DOHH2 (cell line): Measurements from ENCODE around the gene PDE3B.

Source experiments
- EZH2phosphoT487 ChIP-seq: fragments of 200-600 bp; sonication (generic); IDR thresholded peaks from 2 replicates; pipeline ENCODE4 v1.6.1; 2017; ENCODE audit warnings: borderline replicate concordance, mild to moderate bottlenecking, antibody characterized with exemption, low read length, moderate library complexity, mixed read lengths
- TF ChIP-seq, protein P1 (sequence below): fragments of 200-600 bp; sonication (generic); IDR thresholded peaks from one replicate; pipeline ENCODE4 v1.5.1; 2014; ENCODE audit warnings: antibody characterized with exemption, mild to moderate bottlenecking, low read depth, low read length; ENCODE audit not compliant: poor library complexity, severe bottlenecking

DNA sequence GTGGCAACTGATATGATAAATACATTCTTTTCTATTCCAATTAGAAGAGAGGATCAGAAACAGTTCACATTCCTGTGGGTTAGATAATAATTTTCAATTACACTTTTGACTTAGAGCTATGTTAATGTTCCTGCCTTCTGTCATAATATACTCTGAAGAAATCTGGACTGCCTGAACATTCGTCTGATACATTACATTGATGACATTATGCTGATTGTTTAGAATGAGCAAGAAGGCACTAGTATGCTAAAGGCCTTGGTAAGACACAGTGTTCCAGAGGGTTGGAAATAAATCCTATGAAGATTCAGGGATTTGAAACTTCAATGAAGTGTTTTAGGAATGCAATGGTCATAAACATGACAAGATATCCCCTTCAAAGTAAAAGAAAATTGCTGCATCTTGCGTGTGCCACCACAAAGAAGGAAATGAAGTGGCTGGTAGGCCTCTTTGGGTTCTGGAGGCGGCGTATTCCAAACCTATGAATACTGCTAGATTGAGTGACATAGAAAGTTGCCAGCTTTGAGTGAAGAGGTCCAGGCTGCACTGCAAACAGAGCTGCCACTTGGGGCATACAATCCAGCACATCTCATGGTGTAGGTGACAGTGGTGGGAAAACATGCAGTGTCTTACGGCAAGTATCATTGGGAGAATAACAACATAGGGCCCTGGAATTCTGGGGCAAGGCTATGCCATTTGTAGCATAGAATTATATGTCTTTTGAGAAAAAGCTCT lies 21.2 kb upstream of the PDE3B start:
- TF ChIP-seq, protein P1, sequence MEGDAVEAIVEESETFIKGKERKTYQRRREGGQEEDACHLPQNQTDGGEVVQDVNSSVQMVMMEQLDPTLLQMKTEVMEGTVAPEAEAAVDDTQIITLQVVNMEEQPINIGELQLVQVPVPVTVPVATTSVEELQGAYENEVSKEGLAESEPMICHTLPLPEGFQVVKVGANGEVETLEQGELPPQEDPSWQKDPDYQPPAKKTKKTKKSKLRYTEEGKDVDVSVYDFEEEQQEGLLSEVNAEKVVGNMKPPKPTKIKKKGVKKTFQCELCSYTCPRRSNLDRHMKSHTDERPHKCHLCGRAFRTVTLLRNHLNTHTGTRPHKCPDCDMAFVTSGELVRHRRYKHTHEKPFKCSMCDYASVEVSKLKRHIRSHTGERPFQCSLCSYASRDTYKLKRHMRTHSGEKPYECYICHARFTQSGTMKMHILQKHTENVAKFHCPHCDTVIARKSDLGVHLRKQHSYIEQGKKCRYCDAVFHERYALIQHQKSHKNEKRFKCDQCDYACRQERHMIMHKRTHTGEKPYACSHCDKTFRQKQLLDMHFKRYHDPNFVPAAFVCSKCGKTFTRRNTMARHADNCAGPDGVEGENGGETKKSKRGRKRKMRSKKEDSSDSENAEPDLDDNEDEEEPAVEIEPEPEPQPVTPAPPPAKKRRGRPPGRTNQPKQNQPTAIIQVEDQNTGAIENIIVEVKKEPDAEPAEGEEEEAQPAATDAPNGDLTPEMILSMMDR: no peak
- TF ChIP-seq EZH2phosphoT487: no peak
